ENCODE results near the gene LSAMP.

Gene LSAMP

GRCh38 chr3:115980709-115981108 is 464.6 kb downstream of the LSAMP start:
- DNase-seq (ENCODE audit: low read depth in 2 of 3, low spot score in 2 of 3) = no peak

- no peak for DNase-seq (ENCODE audit: low read depth in 2 of 3, low spot score in 2 of 3)
Measured at GRCh38 chr3:115977866-115978265, 467.4 kb downstream of the LSAMP start.

GRCh38 chr3:115975796-115976195 is 469.5 kb downstream of the LSAMP start:
- DNase-seq (ENCODE audit: low read depth in 2 of 3, low spot score in 2 of 3) = no peak

- DNase-seq (ENCODE audit: low read depth in 2 of 3, low spot score in 2 of 3) = no peak
Measured at GRCh38 chr3:115975353-115975752, 469.9 kb downstream of the LSAMP start.

GRCh38 chr3:115974940-115975339 is 470.3 kb downstream of the LSAMP start:
- DNase-seq (ENCODE audit: low read depth in 2 of 3, low spot score in 2 of 3) = no peak

- DNase-seq (ENCODE audit: low read depth in 2 of 3, low spot score in 2 of 3) = no peak
Measured at GRCh38 chr3:115968871-115969270, 476.4 kb downstream of the LSAMP start.

- no peak for DNase-seq (ENCODE audit: low read depth in 2 of 3, low spot score in 2 of 3)
Measured at GRCh38 chr3:115961380-115961779, 483.9 kb downstream of the LSAMP start.

- DNase-seq (ENCODE audit: low read depth in 2 of 3, low spot score in 2 of 3) = no peak
Measured at GRCh38 chr3:115960799-115961198, 484.5 kb downstream of the LSAMP start.

GRCh38 chr3:115958526-115958925 is 486.8 kb downstream of the LSAMP start:
- no peak for DNase-seq (ENCODE audit: low read depth in 2 of 3, low spot score in 2 of 3)

GRCh38 chr3:115947325-115947724 is 498.0 kb downstream of the LSAMP start:
- DNase-seq (ENCODE audit: low read depth in 2 of 3, low spot score in 2 of 3) = no peak

GRCh38 chr3:115943579-115943978 is 501.7 kb downstream of the LSAMP start:
- DNase-seq (ENCODE audit: low read depth in 2 of 3, low spot score in 2 of 3) = no peak

GRCh38 chr3:115937054-115937453 is 508.2 kb downstream of the LSAMP start:
- no peak for DNase-seq (ENCODE audit: low read depth in 2 of 3, low spot score in 2 of 3)

GRCh38 chr3:115932807-115933206 is 512.5 kb downstream of the LSAMP start:
- no peak for DNase-seq (ENCODE audit: low read depth in 2 of 3, low spot score in 2 of 3)

GRCh38 chr3:115931581-115931980 is 513.7 kb downstream of the LSAMP start:
- no peak for DNase-seq (ENCODE audit: low read depth in 2 of 3, low spot score in 2 of 3)

GRCh38 chr3:115930922-115931321 is 514.4 kb downstream of the LSAMP start:
- DNase-seq (ENCODE audit: low read depth in 2 of 3, low spot score in 2 of 3) = no peak

- DNase-seq (ENCODE audit: low read depth in 2 of 3, low spot score in 2 of 3) = no peak
Measured at GRCh38 chr3:115930168-115930567, 515.1 kb downstream of the LSAMP start.

- DNase-seq (ENCODE audit: low read depth in 2 of 3, low spot score in 2 of 3) = no peak
Measured at GRCh38 chr3:115928376-115928775, 516.9 kb downstream of the LSAMP start.

GRCh38 chr3:115927197-115927596 is 518.1 kb downstream of the LSAMP start:
- no peak for DNase-seq (ENCODE audit: low read depth in 2 of 3, low spot score in 2 of 3)

- DNase-seq (ENCODE audit: low read depth in 2 of 3, low spot score in 2 of 3) = no peak
Measured at GRCh38 chr3:115922681-115923347, 522.5 kb downstream of the LSAMP start.

- no peak for DNase-seq (ENCODE audit: low read depth in 2 of 3, low spot score in 2 of 3)
Measured at GRCh38 chr3:115921711-115922110, 523.6 kb downstream of the LSAMP start.

- DNase-seq (ENCODE audit: low read depth in 2 of 3, low spot score in 2 of 3) = no peak
Measured at GRCh38 chr3:115918900-115919299, 526.4 kb downstream of the LSAMP start.

GRCh38 chr3:115916866-115917265 is 528.4 kb downstream of the LSAMP start:
- DNase-seq (ENCODE audit: low read depth in 2 of 3, low spot score in 2 of 3) = no peak

- no peak for DNase-seq (ENCODE audit: low read depth in 2 of 3, low spot score in 2 of 3)
Measured at GRCh38 chr3:115915061-115915460, 530.2 kb downstream of the LSAMP start.

Data from activated CD8-positive, alpha-beta memory T cell treated with anti-CD3 and anti-CD28 coated beads for 48 hours (primary cell).